SK-N-MC (cell line): Measurements from ENCODE around the gene GPR137B.

Experiments used
- EZH2 ChIP-seq: fragments of 200-600 bp; sonication (generic); IDR thresholded peaks from one replicate; pipeline ENCODE4 v1.6.1; 2017; ENCODE audit warnings: antibody characterized with exemption
- FOXP2 ChIP-seq: optimal IDR thresholded peaks from 2 replicates; pipeline ENCODE3; 2011; ENCODE audit warnings: mild to moderate bottlenecking, moderate library complexity; ENCODE audit not compliant: insufficient read depth; ENCODE audit errors: extremely low read length, control extremely low read depth
- POLR2AphosphoS5 ChIP-seq: IDR thresholded peaks from 2 replicates; pipeline ENCODE4 v1.6.1; 2012; ENCODE audit warnings: mild to moderate bottlenecking, low read depth, low read length, borderline replicate concordance

DNA sequence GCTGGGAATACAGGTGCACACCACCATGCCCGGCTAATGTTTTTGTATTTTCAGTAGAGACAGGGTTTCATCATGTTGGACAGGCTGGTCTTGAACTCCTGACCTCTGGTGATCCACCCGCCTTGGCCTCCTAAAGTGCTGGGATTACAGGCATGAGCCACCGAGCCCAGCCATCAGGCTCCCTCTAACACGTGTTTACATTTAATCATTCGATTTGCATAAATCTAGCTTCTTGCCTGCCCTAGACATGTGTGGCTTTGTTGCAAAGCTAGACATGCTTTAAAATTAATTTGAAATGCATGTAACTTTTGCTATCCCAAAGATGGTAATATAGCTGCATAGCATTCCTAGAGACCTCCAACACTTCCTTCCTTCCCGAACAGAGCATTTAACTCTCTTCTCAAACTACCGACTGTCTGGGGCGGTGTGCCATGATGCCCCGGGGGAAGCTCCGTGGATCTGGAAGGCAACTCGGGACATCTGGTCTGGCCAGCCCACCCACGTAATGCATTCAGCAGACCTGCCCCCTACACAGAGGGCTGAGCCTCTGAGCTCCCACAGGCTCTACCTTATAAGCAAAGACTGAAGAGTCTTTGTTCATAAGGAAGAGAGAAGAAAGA lies 42.9 kb upstream of the GPR137B start:
- TF ChIP-seq EZH2 = no peak
- no peak for TF ChIP-seq POLR2AphosphoS5
- peak; percentile 77 for TF ChIP-seq FOXP2
